HepG2 (cell line): ENCODE results near the gene ZNF764. TPM values are rescaled to one million over a fixed set of nuclear protein-coding genes. Genes with fewer than 3 reads are reported as not detected.

ENCODE experiments used
- CC2D1A ChIP-seq: sonication (generic); formaldehyde crosslinking; IDR thresholded peaks from 2 replicates; pipeline ENCODE4 v1.8.1; 2023; ENCODE audit warnings: mild to moderate bottlenecking, missing genetic modification reagents
- CCAR2 ChIP-seq: fragments of 200-400 bp; formaldehyde crosslinking; optimal IDR thresholded peaks from 2 replicates; pipeline ENCODE3; 2018; ENCODE audit warnings: low read depth, mild to moderate bottlenecking, low read length, moderate library complexity
- FOXK1 ChIP-seq: sonication (generic); formaldehyde crosslinking; IDR thresholded peaks from 2 replicates; pipeline ENCODE4 v1.4.0; 2020; ENCODE audit warnings: low read depth, missing genetic modification reagents, borderline replicate concordance
- FOXO4 ChIP-seq: sonication (generic); formaldehyde crosslinking; conservative IDR thresholded peaks from 2 replicates; pipeline ENCODE4 v1.8.1; 2023; ENCODE audit warnings: missing genetic modification reagents
- HES4 ChIP-seq: sonication (generic); formaldehyde crosslinking; IDR thresholded peaks from 2 replicates; pipeline ENCODE4 v1.9.0; 2021; ENCODE audit warnings: mild to moderate bottlenecking, missing genetic modification reagents, borderline replicate concordance
- KMT2B ChIP-seq: IDR thresholded peaks from 2 replicates; pipeline ENCODE4 v1.6.1; 2016; ENCODE audit warnings: missing genetic modification reagents, missing compliant biosample characterization
- MAFG ChIP-seq: sonication (generic); formaldehyde crosslinking; IDR thresholded peaks from 2 replicates; pipeline ENCODE4 v1.5.1; 2020; ENCODE audit warnings: mild to moderate bottlenecking, missing genetic modification reagents
- NCOA1 ChIP-seq: sonication (generic); formaldehyde crosslinking; IDR thresholded peaks from 2 replicates; pipeline ENCODE4 v1.9.0; 2021; ENCODE audit warnings: missing genetic modification reagents
- NFKB2 ChIP-seq: sonication (generic); formaldehyde crosslinking; IDR thresholded peaks from 2 replicates; pipeline ENCODE4 v1.4.0; 2020; ENCODE audit warnings: missing genetic modification reagents, borderline replicate concordance
- SMC3 ChIP-seq: IDR thresholded peaks from 2 replicates; pipeline ENCODE4 v1.6.1; 2011; ENCODE audit warnings: low read length, improper control_type of control experiment
- TBL1XR1 ChIP-seq: fragments of 150-350 bp; IDR thresholded peaks from 2 replicates; pipeline ENCODE4 v1.6.1; 2014; ENCODE audit warnings: borderline replicate concordance, low read length; ENCODE audit not compliant: partially characterized antibody
- ZBTB20 ChIP-seq: sonication (generic); formaldehyde crosslinking; IDR thresholded peaks from 2 replicates; pipeline ENCODE4 v1.8.1; 2023; ENCODE audit warnings: missing genetic modification reagents, low read depth, mild to moderate bottlenecking, borderline replicate concordance
- ZBTB34 ChIP-seq: sonication (generic); formaldehyde crosslinking; IDR thresholded peaks from 2 replicates; pipeline ENCODE4 v1.8.0; 2022; ENCODE audit warnings: mild to moderate bottlenecking, missing genetic modification reagents
- ZBTB49 ChIP-seq: sonication (generic); formaldehyde crosslinking; IDR thresholded peaks from 2 replicates; pipeline ENCODE4 v1.4.0; 2020; ENCODE audit warnings: missing genetic modification reagents, borderline replicate concordance
- ZBTB7B ChIP-seq: sonication (generic); formaldehyde crosslinking; IDR thresholded peaks from 2 replicates; pipeline ENCODE4 v1.4.0; 2020; ENCODE audit warnings: missing genetic modification reagents
- ZFP62 ChIP-seq: sonication (generic); formaldehyde crosslinking; IDR thresholded peaks from 2 replicates; pipeline ENCODE4 v1.4.0; 2020; ENCODE audit warnings: missing genetic modification reagents
- ZFP82 ChIP-seq: sonication (generic); formaldehyde crosslinking; IDR thresholded peaks from 2 replicates; pipeline ENCODE4 v1.5.1; 2020; ENCODE audit warnings: mild to moderate bottlenecking, missing genetic modification reagents, borderline replicate concordance
- ZNF224 ChIP-seq: sonication (generic); formaldehyde crosslinking; IDR thresholded peaks from 2 replicates; pipeline ENCODE4 v1.5.0; 2020; ENCODE audit warnings: mild to moderate bottlenecking, missing genetic modification reagents
- ZNF501 ChIP-seq: sonication (generic); formaldehyde crosslinking; IDR thresholded peaks from 2 replicates; pipeline ENCODE4 v1.5.1; 2020; ENCODE audit warnings: mild to moderate bottlenecking, moderate library complexity, missing genetic modification reagents
- ZNF574 ChIP-seq: sonication (generic); formaldehyde crosslinking; IDR thresholded peaks from 2 replicates; pipeline ENCODE4 v1.4.0; 2020; ENCODE audit warnings: missing genetic modification reagents
- ZNF776 ChIP-seq: sonication (generic); formaldehyde crosslinking; IDR thresholded peaks from 2 replicates; pipeline ENCODE4 v1.4.0; 2020; ENCODE audit warnings: mild to moderate bottlenecking, missing genetic modification reagents
- ZNF781 ChIP-seq: sonication (generic); formaldehyde crosslinking; IDR thresholded peaks from 2 replicates; pipeline ENCODE4 v1.5.1; 2020; ENCODE audit warnings: borderline replicate concordance, mild to moderate bottlenecking, missing genetic modification reagents; ENCODE audit errors: not compliant biosample characterization
- polyA plus RNA-seq, 8 experiments: library from polyadenylated mRNA; depleted of rRNA in 3 of 8; stranded (reverse) in 7 of 8; unstranded in 1 of 8; fragments of >200 nt; fragmentation: Illumina TruSeq in 4 of 8; extraction: Trizol in 4 of 8; gene quantifications; 2 replicates each; pipeline versions ENCODE4 v1.2.1 to v1.2.3, GENCODE V29; 2011 to 2016; ENCODE audit warnings: low read depth in 4 of 8, missing spikeins in 1 of 8, mixed read lengths in 1 of 8; ENCODE audit not compliant: insufficient read depth in 1 of 8
- total RNA-seq, 5 experiments: library from RNA; depleted of rRNA; stranded (reverse); fragments of >200 nt; fragmentation: Illumina TruSeq; extraction: Trizol; gene quantifications; 2 replicates each; pipeline ENCODE4 v1.2.3, GENCODE V29; 2016; ENCODE audit warnings: low read depth in 1 of 5

Gene ZNF764
- total and polyA plus RNA-seq, 2 of the 13 experiments (the other 11 are each of a cell fraction or from before 2014, with no cell fraction given): 4.1 to 9.1 TPM

GRCh38 chr16:30571445-30572322 is 13.5 kb upstream of the ZNF764 start, which contains the start of gene ZNF688 (continued):
- TF ChIP-seq FOXO4 (CRISPR knock-in tag) (no peak), CC2D1A (CRISPR knock-in tag) (no peak), ZNF501 (CRISPR knock-in tag) (peak; percentile 70), ZFP82 (no peak), CCAR2 (no peak), KMT2B (CRISPR knock-in tag) (peak; percentile 63), NCOA1 (CRISPR knock-in tag) (no peak), ZFP62 (CRISPR knock-in tag) (no peak), ZBTB49 (CRISPR knock-in tag) (no peak), ZBTB20 (CRISPR knock-in tag) (no peak), SMC3 (0 out of 2 replicates have a peak, but pooled peaks have one; percentile 10), ZNF776 (CRISPR knock-in tag) (no peak), NFKB2 (CRISPR knock-in tag) (no peak), ZBTB7B (CRISPR knock-in tag) (peak; percentile 42; the same call in 1 of the 2 replicates), MAFG (CRISPR knock-in tag) (no peak), ZNF781 (CRISPR knock-in tag) (no peak), ZNF224 (CRISPR knock-in tag) (peak; percentile 96), ZNF574 (CRISPR knock-in tag) (peak; percentile 81), HES4 (CRISPR knock-in tag) (peak; percentile 88; the same call in 1 of the 2 replicates), TBL1XR1 (no peak), FOXK1 (CRISPR knock-in tag) (peak; percentile 91; the same call in 1 of the 2 replicates), ZBTB34 (CRISPR knock-in tag) (no peak)
